Measurements from ENCODE around the gene RNLS. TPM values are rescaled to one million over a fixed set of nuclear protein-coding genes. Genes with fewer than 3 reads are reported as not detected.

The RNLS gene
- polyA plus RNA-seq, 3 donors from 2014 or later, result 4.8 to 7.0 (median 6.4) TPM

DNA sequence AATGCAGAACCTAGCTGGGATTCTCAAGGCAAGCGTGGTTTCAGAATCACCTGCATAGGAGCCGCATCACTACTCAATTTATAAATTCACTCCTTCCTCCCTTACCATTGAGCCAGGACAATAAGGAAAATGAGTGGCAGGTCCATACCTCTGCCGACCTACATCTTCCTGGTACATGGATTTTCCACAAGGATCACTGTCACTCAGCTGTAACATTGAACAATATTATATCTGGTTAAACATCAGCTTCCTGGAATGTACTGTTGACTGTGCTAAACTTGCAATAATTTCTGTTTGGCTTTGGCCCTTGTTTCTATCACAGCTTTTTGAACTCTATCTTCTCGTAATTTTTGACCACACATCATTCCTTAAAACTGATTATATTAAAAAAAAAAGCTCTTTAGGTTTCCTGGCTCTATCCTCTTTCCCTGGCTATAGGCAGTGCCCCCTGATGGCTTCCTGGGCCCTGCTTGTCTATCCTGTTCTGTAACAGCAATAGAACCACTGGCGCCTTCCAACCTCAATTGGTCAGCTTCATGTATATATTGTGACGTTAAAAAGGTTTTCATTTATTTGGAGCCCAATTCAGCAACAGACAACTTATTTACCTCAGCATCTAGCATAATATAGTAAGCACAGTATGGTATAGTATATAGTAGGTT lies 59.2 kb downstream of the RNLS start:
- no peaks in the 10 kb centered on the region for H3K4me1 Mint-ChIP-seq
- H3K9me3 Mint-ChIP-seq, result no peaks in the 10 kb centered on the region
- H3K4me3 Mint-ChIP-seq, result no peak overlapping the region
- H3K27ac Mint-ChIP-seq, result no peak overlapping the region
- peaks cover 0 to 1% (median 0%) of the 10 kb centered on the region in 3 donors for H3K27me3 Mint-ChIP-seq (ENCODE audit: low read depth in 3 of 3)
- no peaks in the 10 kb centered on the region for H3K36me3 Mint-ChIP-seq
- no peak for DNase-seq

GRCh38 chr10:88522715-88523114 lies 60.4 kb downstream of the RNLS start:
- H3K9me3 Mint-ChIP-seq, result no peaks in the 10 kb centered on the region
- no peak overlapping the region for H3K4me3 Mint-ChIP-seq
- H3K36me3 Mint-ChIP-seq, result no peaks in the 10 kb centered on the region
- H3K4me1 Mint-ChIP-seq, result no peaks in the 10 kb centered on the region
- no peaks in the 10 kb centered on the region for H3K27me3 Mint-ChIP-seq (ENCODE audit: low read depth in 3 of 3)
- no peak overlapping the region for H3K27ac Mint-ChIP-seq
- no peak for DNase-seq

GRCh38 chr10:88521791-88522190 lies 61.3 kb downstream of the RNLS start:
- no peak for DNase-seq
- Mint-ChIP-seq H3K27me3 (ENCODE audit: low read depth in 3 of 3) (no peaks in the 10 kb centered on the region), H3K27ac (no peak overlapping the region), H3K36me3 (no peaks in the 10 kb centered on the region), H3K4me3 (no peak overlapping the region), H3K4me1 (no peaks in the 10 kb centered on the region), H3K9me3 (no peaks in the 10 kb centered on the region)

GRCh38 chr10:88515235-88515634 lies 67.9 kb downstream of the RNLS start:
- no peak overlapping the region for H3K27ac Mint-ChIP-seq
- H3K27me3 Mint-ChIP-seq (ENCODE audit: low read depth in 3 of 3), result no peaks in the 10 kb centered on the region
- no peak overlapping the region for H3K4me3 Mint-ChIP-seq
- DNase-seq, result no peak
- no peaks in the 10 kb centered on the region for H3K36me3 Mint-ChIP-seq
- no peaks in the 10 kb centered on the region for H3K9me3 Mint-ChIP-seq
- H3K4me1 Mint-ChIP-seq, result no peaks in the 10 kb centered on the region

- H3K4me3 Mint-ChIP-seq, result no peak overlapping the region
Observed at GRCh38 chr10:88512599-88512998, 70.5 kb downstream of the RNLS start.

GRCh38 chr10:88508796-88509195 lies 74.3 kb downstream of the RNLS start:
- H3K27me3 Mint-ChIP-seq (ENCODE audit: low read depth in 3 of 3), result peaks cover 0 to 6% (median 1%) of the 10 kb centered on the region in 3 donors
- no peak overlapping the region for H3K27ac Mint-ChIP-seq
- H3K4me3 Mint-ChIP-seq, result no peak overlapping the region
- H3K4me1 Mint-ChIP-seq, result no peaks in the 10 kb centered on the region
- no peaks in the 10 kb centered on the region for H3K9me3 Mint-ChIP-seq
- no peaks in the 10 kb centered on the region for H3K36me3 Mint-ChIP-seq
- DNase-seq, result no peak

More at GRCh38 chr10:88512599-88512998, 70.5 kb downstream of the RNLS start:
- H3K27ac Mint-ChIP-seq, result no peak overlapping the region
- H3K4me1 Mint-ChIP-seq, result no peaks in the 10 kb centered on the region
- no peaks in the 10 kb centered on the region for H3K36me3 Mint-ChIP-seq
- no peak for DNase-seq
- H3K9me3 Mint-ChIP-seq, result no peaks in the 10 kb centered on the region
- no peaks in the 10 kb centered on the region for H3K27me3 Mint-ChIP-seq (ENCODE audit: low read depth in 3 of 3)

DNA sequence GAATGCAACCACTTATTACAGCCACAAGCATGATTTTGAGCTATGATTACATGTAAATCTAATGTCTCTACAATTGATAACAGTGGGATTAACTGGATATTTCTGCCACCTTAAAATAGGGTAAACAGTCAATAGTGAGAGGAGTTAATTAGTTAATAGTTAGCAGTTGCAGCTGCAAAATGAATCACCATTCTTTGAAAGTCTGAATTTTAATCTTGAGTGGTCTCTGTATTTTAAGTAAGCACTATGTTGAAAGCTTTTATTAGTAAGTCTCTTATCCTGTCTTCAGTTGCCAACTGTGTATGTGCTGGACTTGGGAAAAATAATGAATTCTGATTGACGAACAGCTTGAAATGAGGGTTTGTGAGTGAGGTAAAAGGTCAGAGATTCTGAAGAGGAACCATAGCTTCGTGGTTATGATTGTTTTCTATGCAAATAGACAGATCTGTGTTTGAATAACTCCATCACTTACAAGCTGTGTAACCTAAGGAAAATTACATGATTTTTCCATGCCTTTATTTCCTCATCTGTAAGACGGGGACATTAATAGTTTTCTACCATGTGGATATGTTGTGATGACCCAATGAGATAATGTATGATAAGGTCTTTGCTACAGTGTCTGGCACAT lies 75.2 kb downstream of the RNLS start:
- Mint-ChIP-seq H3K9me3 (no peaks in the 10 kb centered on the region), H3K27me3 (ENCODE audit: low read depth in 3 of 3) (peaks cover 0 to 6% (median 1%) of the 10 kb centered on the region in 3 donors), H3K4me3 (no peak overlapping the region), H3K36me3 (no peaks in the 10 kb centered on the region), H3K4me1 (no peaks in the 10 kb centered on the region), H3K27ac (no peak overlapping the region)
- no peak for DNase-seq

DNA sequence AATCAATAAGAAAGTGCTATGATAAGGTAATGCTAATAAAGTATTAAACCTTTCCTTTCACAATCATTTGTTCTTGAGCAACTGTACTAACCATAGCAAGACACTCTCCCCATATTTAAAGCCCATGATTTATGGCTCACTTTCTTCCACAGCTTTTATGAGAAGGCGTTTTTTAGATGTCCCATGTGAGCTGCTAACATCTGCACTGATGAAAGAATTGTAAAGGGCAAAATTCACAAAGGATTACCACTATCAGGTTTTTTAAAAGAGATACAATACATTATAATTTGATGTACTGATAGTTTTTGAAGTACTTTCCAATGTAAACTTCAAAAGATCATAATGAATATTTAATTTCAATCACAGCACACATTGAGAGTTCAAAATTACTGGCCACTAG lies 75.7 kb downstream of the RNLS start:
- Mint-ChIP-seq H3K27me3 (ENCODE audit: low read depth in 3 of 3) (peaks cover 0 to 6% (median 1%) of the 10 kb centered on the region in 3 donors), H3K4me1 (no peaks in the 10 kb centered on the region), H3K9me3 (no peaks in the 10 kb centered on the region), H3K27ac (no peak overlapping the region), H3K36me3 (peaks cover 0 to 3% (median 0%) of the 10 kb centered on the region in 3 donors), H3K4me3 (no peak overlapping the region)
- no peak for DNase-seq

DNA sequence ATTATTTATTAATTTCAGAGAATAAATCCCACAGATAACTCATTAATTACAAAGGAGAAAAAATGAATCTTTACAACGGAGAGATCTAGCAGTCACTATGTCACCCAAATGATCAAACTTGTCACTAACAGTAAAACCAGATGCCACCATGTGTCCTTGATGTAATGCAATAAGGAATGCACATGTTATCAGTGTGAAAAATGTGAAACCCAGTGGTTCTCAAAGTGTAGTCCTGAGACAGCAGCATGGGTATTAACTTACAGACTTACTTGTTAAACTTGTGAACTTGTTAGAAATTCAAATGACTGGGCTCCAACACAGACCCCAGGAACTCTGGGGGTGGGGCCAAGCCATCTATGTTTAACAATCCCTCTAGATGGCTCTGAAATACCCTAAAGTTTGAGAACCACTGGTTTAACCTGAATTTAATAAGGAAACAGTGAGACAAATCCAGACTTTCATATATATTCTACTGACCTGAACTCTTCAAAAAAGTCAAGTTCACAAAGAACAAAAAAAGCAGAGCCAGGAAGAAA lies 77.4 kb downstream of the RNLS start:
- Mint-ChIP-seq H3K4me1 (no peaks in the 10 kb centered on the region), H3K9me3 (no peaks in the 10 kb centered on the region), H3K27ac (no peak overlapping the region), H3K36me3 (peaks cover 0 to 5% (median 0%) of the 10 kb centered on the region in 3 donors), H3K4me3 (no peak overlapping the region), H3K27me3 (ENCODE audit: low read depth in 3 of 3) (peaks cover 0 to 6% (median 1%) of the 10 kb centered on the region in 3 donors)
- no peak for DNase-seq

- Mint-ChIP-seq H3K27me3 (ENCODE audit: low read depth in 3 of 3) (peaks cover 0 to 6% (median 1%) of the 10 kb centered on the region in 3 donors), H3K36me3 (peaks cover 0 to 5% (median 0%) of the 10 kb centered on the region in 3 donors), H3K27ac (no peak overlapping the region), H3K4me1 (no peaks in the 10 kb centered on the region), H3K9me3 (no peaks in the 10 kb centered on the region), H3K4me3 (no peak overlapping the region)
- DNase-seq, result no peak
Observed at GRCh38 chr10:88505265-88505664, 77.9 kb downstream of the RNLS start.

- Mint-ChIP-seq H3K27ac (no peak overlapping the region), H3K4me1 (no peaks in the 10 kb centered on the region), H3K27me3 (ENCODE audit: low read depth in 3 of 3) (peaks cover 0 to 5% (median 3%) of the 10 kb centered on the region in 3 donors), H3K9me3 (no peaks in the 10 kb centered on the region), H3K36me3 (peaks cover 0 to 5% (median 0%) of the 10 kb centered on the region in 3 donors), H3K4me3 (no peak overlapping the region)
- DNase-seq, result no peak
Observed at GRCh38 chr10:88500656-88501055, 82.5 kb downstream of the RNLS start.

- no peaks in the 10 kb centered on the region for H3K4me1 Mint-ChIP-seq
- H3K4me3 Mint-ChIP-seq, result no peak overlapping the region
- no peak overlapping the region for H3K27ac Mint-ChIP-seq
- DNase-seq, result no peak
- H3K27me3 Mint-ChIP-seq (ENCODE audit: low read depth in 3 of 3), result peaks cover 0 to 2% (median 0%) of the 10 kb centered on the region in 3 donors
- H3K9me3 Mint-ChIP-seq, result no peaks in the 10 kb centered on the region
- H3K36me3 Mint-ChIP-seq, result peaks cover 0 to 5% (median 0%) of the 10 kb centered on the region in 3 donors
Observed at GRCh38 chr10:88499569-88500470, 83.3 kb downstream of the RNLS start.

DNA sequence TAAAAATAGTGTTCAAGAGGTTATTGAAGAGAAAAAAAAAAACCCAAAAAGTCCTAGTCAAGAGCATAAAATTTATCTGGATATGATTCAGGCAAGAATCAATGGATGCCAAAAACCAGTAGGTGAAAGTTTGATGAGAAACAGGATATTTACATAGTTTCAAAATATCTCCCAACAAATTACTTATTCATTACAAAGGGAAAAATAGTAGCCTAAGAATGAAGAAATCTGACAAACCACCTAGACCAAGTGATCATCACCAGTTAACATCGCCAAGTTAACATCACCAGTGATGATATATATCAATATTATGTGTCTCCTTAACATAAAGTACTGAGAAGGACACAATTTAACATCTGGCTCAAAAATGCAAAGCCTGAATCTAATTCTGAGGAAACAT lies 85.2 kb downstream of the RNLS start:
- no peaks in the 10 kb centered on the region for H3K9me3 Mint-ChIP-seq
- H3K27ac Mint-ChIP-seq, result no peak overlapping the region
- peaks cover 0 to 2% (median 0%) of the 10 kb centered on the region in 3 donors for H3K27me3 Mint-ChIP-seq (ENCODE audit: low read depth in 3 of 3)
- no peak for DNase-seq
- peaks cover 0 to 5% (median 0%) of the 10 kb centered on the region in 3 donors for H3K36me3 Mint-ChIP-seq
- H3K4me1 Mint-ChIP-seq, result no peaks in the 10 kb centered on the region
- H3K4me3 Mint-ChIP-seq, result no peak overlapping the region

- Mint-ChIP-seq H3K27me3 (ENCODE audit: low read depth in 3 of 3) (peaks cover 0 to 2% (median 0%) of the 10 kb centered on the region in 3 donors), H3K36me3 (no peaks in the 10 kb centered on the region), H3K27ac (no peak overlapping the region), H3K4me1 (peaks cover 0 to 7% of the 10 kb centered on the region in 2 donors), H3K4me3 (no peak overlapping the region), H3K9me3 (no peaks in the 10 kb centered on the region)
- no peak for DNase-seq
Observed at GRCh38 chr10:88494537-88494936, 88.6 kb downstream of the RNLS start.
